ES-I3 (cell line): ENCODE results near the gene MIAT.

Experiments
- H3K36me3 ChIP-seq: 2 replicates; pipeline ENCODE4 v1.6.1; 2013; ENCODE audit warnings: mild to moderate bottlenecking, low read length, control low read depth, moderate library complexity; ENCODE audit not compliant: insufficient read depth
- H3K4me1 ChIP-seq: 2 replicates; pipeline ENCODE4 v1.6.1; 2013; ENCODE audit warnings: mild to moderate bottlenecking, control low read depth, low read length; ENCODE audit not compliant: insufficient read depth
- H3K9ac ChIP-seq: 2 replicates; pipeline ENCODE4 v1.6.1; 2013; ENCODE audit warnings: low read depth, mild to moderate bottlenecking, low read length, moderate library complexity
- H3K9me3 ChIP-seq: 2 replicates; pipeline ENCODE4 v1.6.1; 2013; ENCODE audit warnings: mild to moderate bottlenecking, low read length, moderate library complexity; ENCODE audit not compliant: control insufficient read depth, insufficient read depth

MIAT gene

GRCh38 chr22:26619510-26619909, 37.9 kb upstream of the MIAT start:
- H3K9me3 ChIP-seq, result no peaks in the 10 kb centered on the region
- no peak overlapping the region for H3K9ac ChIP-seq
- peaks cover 33% of the 10 kb centered on the region for H3K4me1 ChIP-seq
- no peaks in the 10 kb centered on the region for H3K36me3 ChIP-seq

- Histone ChIP-seq H3K9ac (no peak overlapping the region), H3K36me3 (no peaks in the 10 kb centered on the region), H3K4me1 (peaks cover 28% of the 10 kb centered on the region), H3K9me3 (no peaks in the 10 kb centered on the region)
Measured at GRCh38 chr22:26620197-26620596, 37.2 kb upstream of the MIAT start.

GRCh38 chr22:26621663-26622062, 35.7 kb upstream of the MIAT start, which contains the start of gene CRYBA4:
Gene CRYBA4, plus strand, starts transcription at chr22:26621963. Its CDS starts 634 bp downstream, at chr22:26622597.
- Histone ChIP-seq H3K9me3 (no peaks in the 10 kb centered on the region), H3K36me3 (no peaks in the 10 kb centered on the region), H3K4me1 (peaks cover 19% of the 10 kb centered on the region), H3K9ac (no peak within 1 kb of the TSS)

GRCh38 chr22:26623984-26624383, 33.4 kb upstream of the MIAT start:
- no peaks in the 10 kb centered on the region for H3K9me3 ChIP-seq
- H3K4me1 ChIP-seq, result peaks cover 5% of the 10 kb centered on the region; the same call in 1 of the 2 replicates

GRCh38 chr22:26624803-26625202, 32.6 kb upstream of the MIAT start:
- no peaks in the 10 kb centered on the region for H3K9me3 ChIP-seq
- H3K9ac ChIP-seq, result no peak overlapping the region
- H3K4me1 ChIP-seq, result peaks cover 5% of the 10 kb centered on the region; the same call in 1 of the 2 replicates
- H3K36me3 ChIP-seq, result no peaks in the 10 kb centered on the region

More at GRCh38 chr22:26623984-26624383, 33.4 kb upstream of the MIAT start:
- no peak overlapping the region for H3K9ac ChIP-seq
- no peaks in the 10 kb centered on the region for H3K36me3 ChIP-seq

- H3K9ac ChIP-seq, result no peak overlapping the region
- no peaks in the 10 kb centered on the region for H3K36me3 ChIP-seq
- no peaks in the 10 kb centered on the region for H3K9me3 ChIP-seq
Measured at GRCh38 chr22:26629988-26630761, 27.2 kb upstream of the MIAT start.

GRCh38 chr22:26631282-26631681, 26.1 kb upstream of the MIAT start:
- Histone ChIP-seq H3K36me3 (no peaks in the 10 kb centered on the region), H3K9me3 (no peaks in the 10 kb centered on the region), H3K9ac (no peak overlapping the region), H3K4me1 (peaks cover 6% of the 10 kb centered on the region)

More at GRCh38 chr22:26629988-26630761, 27.2 kb upstream of the MIAT start:
- peaks cover 6% of the 10 kb centered on the region for H3K4me1 ChIP-seq

GRCh38 chr22:26632422-26633155, 24.8 kb upstream of the MIAT start:
- no peaks in the 10 kb centered on the region for H3K36me3 ChIP-seq
- H3K9ac ChIP-seq, result no peak overlapping the region
- H3K4me1 ChIP-seq, result peaks cover 6% of the 10 kb centered on the region
- H3K9me3 ChIP-seq, result no peaks in the 10 kb centered on the region

GRCh38 chr22:26634189-26634588, 23.2 kb upstream of the MIAT start:
- Histone ChIP-seq H3K9ac (no peak overlapping the region), H3K36me3 (no peaks in the 10 kb centered on the region), H3K9me3 (no peaks in the 10 kb centered on the region), H3K4me1 (peaks cover 6% of the 10 kb centered on the region)

GRCh38 chr22:26635117-26635516, 22.3 kb upstream of the MIAT start:
- Histone ChIP-seq H3K9me3 (no peaks in the 10 kb centered on the region), H3K4me1 (peaks cover 6% of the 10 kb centered on the region), H3K36me3 (no peaks in the 10 kb centered on the region), H3K9ac (no peak overlapping the region)

- Histone ChIP-seq H3K9me3 (no peaks in the 10 kb centered on the region), H3K36me3 (no peaks in the 10 kb centered on the region), H3K4me1 (peaks cover 16% of the 10 kb centered on the region), H3K9ac (no peak overlapping the region)
Measured at GRCh38 chr22:26636296-26636695, 21.1 kb upstream of the MIAT start.

- Histone ChIP-seq H3K9ac (peak overlapping the region; percentile 11; the same call in 1 of the 2 replicates), H3K4me1 (peaks cover 58% of the 10 kb centered on the region), H3K9me3 (no peaks in the 10 kb centered on the region), H3K36me3 (no peaks in the 10 kb centered on the region)
Measured at GRCh38 chr22:26642465-26643417, 14.6 kb upstream of the MIAT start.

- no peaks in the 10 kb centered on the region for H3K9me3 ChIP-seq
- H3K4me1 ChIP-seq, result peaks cover 60% of the 10 kb centered on the region
- no peaks in the 10 kb centered on the region for H3K36me3 ChIP-seq
- peak overlapping the region; percentile 11; the same call in 1 of the 2 replicates for H3K9ac ChIP-seq
Measured at GRCh38 chr22:26643418-26644100, 13.8 kb upstream of the MIAT start.
